Peyer's patch (tissue), 4 donors: ENCODE results near the gene CDKAL1.

Experiments used
- POLR2A ChIP-seq, 2 donors: fragments of 450-650 bp; IDR thresholded peaks; one replicate each; pipeline ENCODE4 v1.5.1; 2017; ENCODE audit warnings: antibody characterized with exemption in 2 of 2, mild to moderate bottlenecking in 2 of 2, moderate library complexity in 2 of 2
- TF ChIP-seq, protein P1 (sequence below), 6 experiments: fragments of 450-650 bp in 4 of 6; fragments of 200-600 bp in 2 of 6; sonication (generic) in 1 of 6; IDR thresholded peaks; one replicate each; pipeline ENCODE4 v1.5.1; 2017 to 2019; ENCODE audit warnings: antibody characterized with exemption in 6 of 6, mild to moderate bottlenecking in 3 of 6, moderate library complexity in 1 of 6

DNA sequence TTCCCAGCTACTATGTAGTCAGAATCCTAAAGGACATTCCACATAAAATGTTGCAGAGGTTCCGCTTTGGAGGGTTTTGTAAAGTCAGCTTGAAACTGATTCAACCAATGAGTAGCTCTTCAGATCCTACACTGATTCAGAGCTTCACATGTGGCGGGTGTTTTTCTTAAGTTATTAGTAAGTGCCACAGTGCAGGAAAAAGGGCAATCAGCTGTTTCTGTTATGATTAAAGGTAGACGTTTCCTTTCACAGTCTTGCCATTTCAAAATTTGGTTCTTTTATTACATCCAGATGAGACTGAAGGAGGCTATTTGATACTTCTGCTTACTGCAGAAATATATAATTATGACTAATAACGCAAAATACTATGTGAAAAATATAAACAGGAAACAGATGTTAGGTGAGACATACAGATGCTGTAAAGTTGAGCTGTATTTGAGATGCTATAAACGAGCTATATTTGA, 443.9 kb downstream of the CDKAL1 start:
- TF ChIP-seq, protein P1, sequence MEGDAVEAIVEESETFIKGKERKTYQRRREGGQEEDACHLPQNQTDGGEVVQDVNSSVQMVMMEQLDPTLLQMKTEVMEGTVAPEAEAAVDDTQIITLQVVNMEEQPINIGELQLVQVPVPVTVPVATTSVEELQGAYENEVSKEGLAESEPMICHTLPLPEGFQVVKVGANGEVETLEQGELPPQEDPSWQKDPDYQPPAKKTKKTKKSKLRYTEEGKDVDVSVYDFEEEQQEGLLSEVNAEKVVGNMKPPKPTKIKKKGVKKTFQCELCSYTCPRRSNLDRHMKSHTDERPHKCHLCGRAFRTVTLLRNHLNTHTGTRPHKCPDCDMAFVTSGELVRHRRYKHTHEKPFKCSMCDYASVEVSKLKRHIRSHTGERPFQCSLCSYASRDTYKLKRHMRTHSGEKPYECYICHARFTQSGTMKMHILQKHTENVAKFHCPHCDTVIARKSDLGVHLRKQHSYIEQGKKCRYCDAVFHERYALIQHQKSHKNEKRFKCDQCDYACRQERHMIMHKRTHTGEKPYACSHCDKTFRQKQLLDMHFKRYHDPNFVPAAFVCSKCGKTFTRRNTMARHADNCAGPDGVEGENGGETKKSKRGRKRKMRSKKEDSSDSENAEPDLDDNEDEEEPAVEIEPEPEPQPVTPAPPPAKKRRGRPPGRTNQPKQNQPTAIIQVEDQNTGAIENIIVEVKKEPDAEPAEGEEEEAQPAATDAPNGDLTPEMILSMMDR (IDR thresholded peaks at IDR 0.05), result no peak
- no peak for TF ChIP-seq POLR2A (IDR thresholded peaks at IDR 0.05)
